Liver (tissue), 9 donors: ENCODE data around the gene TOB1. TPM values are rescaled to one million over a fixed set of nuclear protein-coding genes. Genes with fewer than 3 reads are reported as not detected.

Source experiments
- DNase-seq: peaks from one replicate; pipeline ENCODE4 v3.0.0-alpha.2; 2017; ENCODE audit warnings: low spot score
- H3K27ac ChIP-seq, 2 donors: one replicate each; pipeline ENCODE4 v1.7.0; 2013; ENCODE audit warnings: inconsistent platforms in 2 of 2, low read length in 2 of 2, control low read depth in 1 of 2, low read depth in 1 of 2, mild to moderate bottlenecking in 1 of 2
- H3K27me3 ChIP-seq, 4 donors: one replicate each; pipeline versions ENCODE4 v1.6.1 to v1.7.0; 2013; ENCODE audit warnings: low read length in 3 of 4, inconsistent platforms in 1 of 4, mild to moderate bottlenecking in 1 of 4, moderate library complexity in 1 of 4; ENCODE audit not compliant: control insufficient read depth in 4 of 4, insufficient read depth in 4 of 4
- H3K36me3 ChIP-seq, 4 donors: one replicate each; pipeline versions ENCODE4 v1.6.1 to v1.7.0; 2013; ENCODE audit warnings: low read length in 3 of 4, mild to moderate bottlenecking in 3 of 4, low read depth in 1 of 4, moderate library complexity in 1 of 4; ENCODE audit not compliant: control insufficient read depth in 4 of 4, insufficient read depth in 3 of 4
- H3K4me1 ChIP-seq, 4 donors: one replicate each; pipeline versions ENCODE4 v1.6.1 to v1.7.0; 2013; ENCODE audit warnings: low read length in 3 of 4, mild to moderate bottlenecking in 3 of 4, moderate library complexity in 1 of 4; ENCODE audit not compliant: control insufficient read depth in 4 of 4, insufficient read depth in 4 of 4
- H3K4me3 ChIP-seq, 3 donors: one replicate each; pipeline versions ENCODE4 v1.6.1 to v1.7.0; 2013; ENCODE audit warnings: low read length in 3 of 3, control low read depth in 1 of 3, low read depth in 1 of 3, mild to moderate bottlenecking in 1 of 3
- H3K9ac ChIP-seq, 2 donors: one replicate each; pipeline ENCODE4 v1.7.0; 2013; ENCODE audit warnings: low read length in 2 of 2, mild to moderate bottlenecking in 2 of 2, moderate library complexity in 2 of 2, control low read depth in 1 of 2, low read depth in 1 of 2
- H3K9me3 ChIP-seq, 4 donors: one replicate each; pipeline versions ENCODE4 v1.6.1 to v1.7.0; 2013; ENCODE audit warnings: low read length in 3 of 4; ENCODE audit not compliant: control insufficient read depth in 4 of 4
- EGR1 ChIP-seq, 2 donors: IDR thresholded peaks; 2 replicates each; pipeline ENCODE4 v1.6.1; 2016 to 2018; ENCODE audit warnings: antibody characterized with exemption in 2 of 2, low read depth in 2 of 2
- FOXA1 ChIP-seq: IDR thresholded peaks from 2 replicates; pipeline ENCODE4 v1.6.1; 2016; ENCODE audit warnings: antibody characterized with exemption
- FOXA2 ChIP-seq: IDR thresholded peaks from 2 replicates; pipeline ENCODE4 v1.6.1; 2016; ENCODE audit warnings: antibody characterized with exemption
- GABPA ChIP-seq, 2 donors: IDR thresholded peaks in 1 of 2; conservative IDR thresholded peaks in 1 of 2; 2 replicates each; pipeline ENCODE4 v1.6.1; 2016; ENCODE audit warnings: antibody characterized with exemption in 2 of 2, mild to moderate bottlenecking in 1 of 2, moderate library complexity in 1 of 2
- HNF4A ChIP-seq, 2 donors: conservative IDR thresholded peaks; 2 replicates each; pipeline ENCODE4 v1.6.1; 2016; ENCODE audit warnings: antibody characterized with exemption in 2 of 2, mild to moderate bottlenecking in 2 of 2
- HNF4G ChIP-seq: IDR thresholded peaks from 2 replicates; pipeline ENCODE4 v1.6.1; 2016; ENCODE audit warnings: antibody characterized with exemption
- JUND ChIP-seq, 2 donors: IDR thresholded peaks; 2 replicates each; pipeline ENCODE4 v1.6.1; 2016; ENCODE audit warnings: antibody characterized with exemption in 2 of 2
- NR2F2 ChIP-seq: IDR thresholded peaks from 2 replicates; pipeline ENCODE4 v1.6.1; 2016; ENCODE audit warnings: antibody characterized with exemption
- RAD21 ChIP-seq, 2 donors: IDR thresholded peaks; 2 replicates each; pipeline ENCODE4 v1.6.1; 2016; ENCODE audit warnings: antibody characterized with exemption in 2 of 2, mild to moderate bottlenecking in 2 of 2
- RXRA ChIP-seq, 2 donors: IDR thresholded peaks; 2 replicates each; pipeline ENCODE4 v1.6.1; 2017 to 2018; ENCODE audit warnings: antibody characterized with exemption in 2 of 2, mild to moderate bottlenecking in 1 of 2
- SP1 ChIP-seq: IDR thresholded peaks from 2 replicates; pipeline ENCODE4 v1.6.1; 2018; ENCODE audit warnings: antibody characterized with exemption, mild to moderate bottlenecking
- TAF1 ChIP-seq: conservative IDR thresholded peaks from 2 replicates; pipeline ENCODE4 v1.6.1; 2016; ENCODE audit warnings: antibody characterized with exemption, mild to moderate bottlenecking
- YY1 ChIP-seq: IDR thresholded peaks from 2 replicates; pipeline ENCODE4 v1.6.1; 2016; ENCODE audit warnings: antibody characterized with exemption, mild to moderate bottlenecking
- WGBS: extraction: QIAGEN DNeasy Blood & Tissue Kit; methylation state at CpG from one replicate; pipeline ENCODE4 v1.1.7; 2013; 5-methylcytosine and 5-hydroxymethylcytosine counted together
- polyA plus RNA-seq, 2 donors: library from polyadenylated mRNA; stranded (reverse) in 1 of 2; unstranded in 1 of 2; fragments of 200-250 nt in 1 of 2; fragments of >200 nt in 1 of 2; fragmentation: Nextera tagmentation in 1 of 2; extraction: Ambion mirVana in 1 of 2; gene quantifications; one replicate each; pipeline versions ENCODE4 v1.2.1 to v1.2.3, GENCODE V29; 2013 to 2015
- total RNA-seq, 2 donors: library from RNA; depleted of rRNA; stranded (reverse); fragments of >200 nt; gene quantifications; one replicate each; pipeline ENCODE4 v1.2.3, GENCODE V29; 2014
- TF ChIP-seq, protein P1 (sequence below): IDR thresholded peaks from 2 replicates; pipeline ENCODE4 v1.6.1; 2016; ENCODE audit warnings: antibody characterized with exemption
- TF ChIP-seq, protein P2 (sequence below): fragments of 150-350 bp; IDR thresholded peaks from 2 replicates; pipeline ENCODE4 v1.5.1; 2017; ENCODE audit warnings: improper control_type of control experiment, low read depth, low read length; ENCODE audit not compliant: missing input control
- TF ChIP-seq, protein P3 (sequence below): IDR thresholded peaks from 2 replicates; pipeline ENCODE4 v1.6.1; 2016; ENCODE audit warnings: antibody characterized with exemption
- TF ChIP-seq, protein P4 (sequence below): IDR thresholded peaks from 2 replicates; pipeline ENCODE4 v1.6.1; 2016; ENCODE audit warnings: antibody characterized with exemption, mild to moderate bottlenecking
- TF ChIP-seq, protein P5 (sequence below): IDR thresholded peaks from 2 replicates; pipeline ENCODE4 v1.6.1; 2016; ENCODE audit warnings: antibody characterized with exemption
- donor health status: healthy.
- donor health status: healthy.
- donor health status: healthy.
- donor health status: healthy.
- donor health status: healthy.

Gene TOB1
- total and polyA plus RNA-seq, 4 donors, result 10.2 to 132 (median 37.8) TPM

DNA sequence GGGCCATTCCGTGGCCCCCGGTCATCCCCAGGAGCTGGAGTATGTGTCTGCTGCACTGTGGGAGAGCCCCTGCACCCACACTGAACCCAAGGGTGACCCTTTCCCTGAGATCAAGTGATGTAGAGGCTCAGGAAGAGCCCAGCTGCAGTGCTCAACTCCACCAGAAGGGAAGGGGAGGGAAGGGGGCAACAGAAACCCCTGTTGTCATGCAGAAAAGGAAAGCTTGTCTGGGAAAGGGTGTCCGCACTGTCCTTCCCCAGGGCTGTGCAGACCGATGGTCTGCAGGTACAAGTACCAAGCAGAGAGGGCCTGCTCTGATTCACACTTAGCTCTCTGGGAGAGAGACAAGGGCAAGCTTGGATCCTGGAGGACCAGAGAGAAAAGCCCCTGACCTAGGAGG lies 45.7 kb upstream of the TOB1 start:
- peak overlapping the region in 1 of 2 donors; percentile 56 for H3K27ac ChIP-seq
- no peaks in the 10 kb centered on the region for H3K27me3 ChIP-seq
- no peaks in the 10 kb centered on the region for H3K36me3 ChIP-seq
- TF ChIP-seq, protein P1, sequence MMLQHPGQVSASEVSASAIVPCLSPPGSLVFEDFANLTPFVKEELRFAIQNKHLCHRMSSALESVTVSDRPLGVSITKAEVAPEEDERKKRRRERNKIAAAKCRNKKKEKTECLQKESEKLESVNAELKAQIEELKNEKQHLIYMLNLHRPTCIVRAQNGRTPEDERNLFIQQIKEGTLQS, result no peak
- TF ChIP-seq, protein P2, sequence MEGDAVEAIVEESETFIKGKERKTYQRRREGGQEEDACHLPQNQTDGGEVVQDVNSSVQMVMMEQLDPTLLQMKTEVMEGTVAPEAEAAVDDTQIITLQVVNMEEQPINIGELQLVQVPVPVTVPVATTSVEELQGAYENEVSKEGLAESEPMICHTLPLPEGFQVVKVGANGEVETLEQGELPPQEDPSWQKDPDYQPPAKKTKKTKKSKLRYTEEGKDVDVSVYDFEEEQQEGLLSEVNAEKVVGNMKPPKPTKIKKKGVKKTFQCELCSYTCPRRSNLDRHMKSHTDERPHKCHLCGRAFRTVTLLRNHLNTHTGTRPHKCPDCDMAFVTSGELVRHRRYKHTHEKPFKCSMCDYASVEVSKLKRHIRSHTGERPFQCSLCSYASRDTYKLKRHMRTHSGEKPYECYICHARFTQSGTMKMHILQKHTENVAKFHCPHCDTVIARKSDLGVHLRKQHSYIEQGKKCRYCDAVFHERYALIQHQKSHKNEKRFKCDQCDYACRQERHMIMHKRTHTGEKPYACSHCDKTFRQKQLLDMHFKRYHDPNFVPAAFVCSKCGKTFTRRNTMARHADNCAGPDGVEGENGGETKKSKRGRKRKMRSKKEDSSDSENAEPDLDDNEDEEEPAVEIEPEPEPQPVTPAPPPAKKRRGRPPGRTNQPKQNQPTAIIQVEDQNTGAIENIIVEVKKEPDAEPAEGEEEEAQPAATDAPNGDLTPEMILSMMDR, result peak; percentile 10
- H3K9me3 ChIP-seq, result no peaks in the 10 kb centered on the region
- peak overlapping the region in 1 of 2 donors; percentile 25 for H3K9ac ChIP-seq
- 84% methylated on average over 4 of the region's 4 CpGs for WGBS
- H3K4me3 ChIP-seq, result peak overlapping the region in 1 of 3 donors; percentile 58
- H3K4me1 ChIP-seq, result peaks cover 16 to 70% (median 41%) of the 10 kb centered on the region in 4 donors
- DNase-seq, result no peak

DNA sequence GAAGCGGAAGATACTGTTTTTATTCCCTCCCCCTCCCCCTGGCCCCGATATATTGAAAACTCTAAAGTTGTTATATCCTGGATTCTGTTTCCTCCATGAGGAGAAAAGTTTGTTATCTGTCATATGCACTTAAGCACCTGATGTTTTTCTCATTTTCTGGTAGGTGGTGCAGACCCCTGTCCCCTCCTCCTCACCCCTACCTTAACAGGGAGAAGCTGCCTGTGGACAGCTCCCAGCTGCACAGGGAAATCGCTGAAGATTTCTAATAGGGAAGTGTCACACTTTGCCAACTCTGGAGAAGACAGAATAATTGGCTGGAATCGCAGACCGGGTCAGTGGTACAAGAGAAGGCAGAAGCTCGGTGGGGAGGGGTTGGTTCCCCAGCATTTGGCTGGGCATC lies 45.3 kb upstream of the TOB1 start:
- DNase-seq, result no peak
- WGBS, result 49% methylated on average over 6 of the region's 6 CpGs
- TF ChIP-seq SP1, result no peak
- no peak for TF ChIP-seq HNF4G
- TF ChIP-seq RAD21 (IDR thresholded peaks at IDR 0.05), result peak in 1 of 2 donors; percentile 4
- no peak for TF ChIP-seq FOXA1
- TF ChIP-seq JUND (IDR thresholded peaks at IDR 0.05), result no peak
- TF ChIP-seq, protein P3, sequence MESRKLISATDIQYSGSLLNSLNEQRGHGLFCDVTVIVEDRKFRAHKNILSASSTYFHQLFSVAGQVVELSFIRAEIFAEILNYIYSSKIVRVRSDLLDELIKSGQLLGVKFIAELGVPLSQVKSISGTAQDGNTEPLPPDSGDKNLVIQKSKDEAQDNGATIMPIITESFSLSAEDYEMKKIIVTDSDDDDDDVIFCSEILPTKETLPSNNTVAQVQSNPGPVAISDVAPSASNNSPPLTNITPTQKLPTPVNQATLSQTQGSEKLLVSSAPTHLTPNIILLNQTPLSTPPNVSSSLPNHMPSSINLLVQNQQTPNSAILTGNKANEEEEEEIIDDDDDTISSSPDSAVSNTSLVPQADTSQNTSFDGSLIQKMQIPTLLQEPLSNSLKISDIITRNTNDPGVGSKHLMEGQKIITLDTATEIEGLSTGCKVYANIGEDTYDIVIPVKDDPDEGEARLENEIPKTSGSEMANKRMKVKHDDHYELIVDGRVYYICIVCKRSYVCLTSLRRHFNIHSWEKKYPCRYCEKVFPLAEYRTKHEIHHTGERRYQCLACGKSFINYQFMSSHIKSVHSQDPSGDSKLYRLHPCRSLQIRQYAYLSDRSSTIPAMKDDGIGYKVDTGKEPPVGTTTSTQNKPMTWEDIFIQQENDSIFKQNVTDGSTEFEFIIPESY, result no peak
- TF ChIP-seq YY1, result no peak
- TF ChIP-seq, protein P4, sequence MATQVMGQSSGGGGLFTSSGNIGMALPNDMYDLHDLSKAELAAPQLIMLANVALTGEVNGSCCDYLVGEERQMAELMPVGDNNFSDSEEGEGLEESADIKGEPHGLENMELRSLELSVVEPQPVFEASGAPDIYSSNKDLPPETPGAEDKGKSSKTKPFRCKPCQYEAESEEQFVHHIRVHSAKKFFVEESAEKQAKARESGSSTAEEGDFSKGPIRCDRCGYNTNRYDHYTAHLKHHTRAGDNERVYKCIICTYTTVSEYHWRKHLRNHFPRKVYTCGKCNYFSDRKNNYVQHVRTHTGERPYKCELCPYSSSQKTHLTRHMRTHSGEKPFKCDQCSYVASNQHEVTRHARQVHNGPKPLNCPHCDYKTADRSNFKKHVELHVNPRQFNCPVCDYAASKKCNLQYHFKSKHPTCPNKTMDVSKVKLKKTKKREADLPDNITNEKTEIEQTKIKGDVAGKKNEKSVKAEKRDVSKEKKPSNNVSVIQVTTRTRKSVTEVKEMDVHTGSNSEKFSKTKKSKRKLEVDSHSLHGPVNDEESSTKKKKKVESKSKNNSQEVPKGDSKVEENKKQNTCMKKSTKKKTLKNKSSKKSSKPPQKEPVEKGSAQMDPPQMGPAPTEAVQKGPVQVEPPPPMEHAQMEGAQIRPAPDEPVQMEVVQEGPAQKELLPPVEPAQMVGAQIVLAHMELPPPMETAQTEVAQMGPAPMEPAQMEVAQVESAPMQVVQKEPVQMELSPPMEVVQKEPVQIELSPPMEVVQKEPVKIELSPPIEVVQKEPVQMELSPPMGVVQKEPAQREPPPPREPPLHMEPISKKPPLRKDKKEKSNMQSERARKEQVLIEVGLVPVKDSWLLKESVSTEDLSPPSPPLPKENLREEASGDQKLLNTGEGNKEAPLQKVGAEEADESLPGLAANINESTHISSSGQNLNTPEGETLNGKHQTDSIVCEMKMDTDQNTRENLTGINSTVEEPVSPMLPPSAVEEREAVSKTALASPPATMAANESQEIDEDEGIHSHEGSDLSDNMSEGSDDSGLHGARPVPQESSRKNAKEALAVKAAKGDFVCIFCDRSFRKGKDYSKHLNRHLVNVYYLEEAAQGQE, result peak; percentile 79
- TF ChIP-seq RXRA (IDR thresholded peaks at IDR 0.05), result no peak
- TF ChIP-seq, protein P2, result no peak
- TF ChIP-seq EGR1 (IDR thresholded peaks at IDR 0.05; ENCODE audit: low read depth in 2 of 2), result no peak
- no peak for TF ChIP-seq GABPA (IDR thresholded peaks at IDR 0.05 in 1 of 2, conservative IDR thresholded peaks at IDR 0.05 in 1 of 2)
- no peak for TF ChIP-seq TAF1
- TF ChIP-seq FOXA2, result no peak
- TF ChIP-seq, protein P5, sequence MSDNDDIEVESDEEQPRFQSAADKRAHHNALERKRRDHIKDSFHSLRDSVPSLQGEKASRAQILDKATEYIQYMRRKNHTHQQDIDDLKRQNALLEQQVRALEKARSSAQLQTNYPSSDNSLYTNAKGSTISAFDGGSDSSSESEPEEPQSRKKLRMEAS, result no peak
- no peak for TF ChIP-seq NR2F2
- peak in 1 of 2 donors; percentile 20 for TF ChIP-seq HNF4A (conservative IDR thresholded peaks at IDR 0.05)
- TF ChIP-seq, protein P1, result no peak
- peak overlapping the region in 1 of 2 donors; percentile 25 for H3K9ac ChIP-seq
- H3K4me1 ChIP-seq, result peaks cover 20 to 73% (median 42%) of the 10 kb centered on the region in 4 donors
- H3K36me3 ChIP-seq, result no peaks in the 10 kb centered on the region
- H3K9me3 ChIP-seq, result no peaks in the 10 kb centered on the region
- peak overlapping the region in 1 of 2 donors; percentile 56 for H3K27ac ChIP-seq
- H3K4me3 ChIP-seq, result peak overlapping the region in 1 of 3 donors; percentile 58
- H3K27me3 ChIP-seq, result no peaks in the 10 kb centered on the region
